Activated T-cell treated with anti-CD3 and anti-CD28 coated beads for 24 hours (primary cell): ENCODE measurements around the gene MARK4.
"Not testable (repeated sequence)": the region's sequence is repeated elsewhere in the genome, so short reads cannot be mapped to it uniquely, and the experiment has no call there.

Source experiments
- DNase-seq: peaks from one replicate; pipeline ENCODE4 v3.0.0-alpha.2; 2020; ENCODE audit warnings: low read depth

MARK4 gene

DNA sequence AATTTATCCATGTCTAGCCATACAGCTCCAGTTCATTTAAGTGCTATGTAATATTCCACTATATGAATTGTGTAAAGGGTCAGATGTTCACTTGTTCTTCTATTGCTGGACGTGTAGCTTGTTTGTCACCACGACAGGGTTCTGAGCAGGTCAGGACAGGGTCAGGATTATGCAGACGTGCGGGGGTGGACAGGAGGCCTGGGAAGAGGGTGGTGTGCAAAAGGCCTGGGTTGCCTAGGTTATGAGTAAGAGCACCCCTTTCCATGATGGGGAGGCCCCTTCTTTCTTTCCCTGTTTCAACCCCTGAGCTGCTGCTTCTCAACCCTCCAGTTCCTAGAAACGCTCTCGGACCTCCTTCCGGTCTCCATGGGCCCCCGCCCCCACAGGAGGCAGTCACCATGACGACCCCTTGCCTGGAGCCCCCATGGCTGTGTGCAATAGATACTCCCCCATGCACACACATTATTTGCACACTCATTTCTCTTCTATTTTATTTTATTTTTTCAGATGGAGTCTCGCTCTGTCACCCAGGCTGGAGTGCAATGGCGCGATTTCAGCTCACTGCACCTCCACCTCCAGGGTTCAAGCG is 7.8 kb upstream of the MARK4 start:
- DNase-seq: no peak

DNA sequence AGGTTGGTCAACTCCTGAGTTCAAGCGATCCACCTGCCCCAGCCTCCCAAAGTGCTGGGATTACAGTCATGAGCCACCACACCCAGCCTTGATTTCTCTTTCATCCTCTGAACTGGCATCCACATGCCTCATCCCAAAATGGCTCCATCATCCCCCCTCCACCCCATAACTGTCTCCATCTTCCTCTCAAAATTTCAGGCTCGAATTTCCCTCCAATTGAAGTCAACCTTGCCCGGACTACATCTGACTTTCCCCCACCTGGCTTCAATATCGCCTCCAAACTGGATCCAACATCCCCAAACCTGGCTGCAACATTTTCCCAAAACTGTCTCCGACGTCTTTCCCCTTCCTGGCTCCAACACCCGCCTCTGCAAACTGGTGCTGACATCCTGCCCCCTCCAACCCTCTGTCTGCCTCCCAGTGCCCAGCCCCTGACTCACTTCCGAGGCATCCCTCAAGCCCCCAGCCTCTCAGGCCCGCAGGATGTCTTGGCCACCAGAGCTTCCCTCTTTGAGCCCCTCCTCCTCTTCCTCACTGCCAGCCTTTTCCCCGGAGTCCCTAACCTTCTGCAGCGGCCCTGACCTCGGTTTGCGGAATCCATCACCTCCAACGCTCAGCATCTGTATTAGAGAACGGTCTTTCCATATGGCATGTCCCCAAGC is 6.8 kb upstream of the MARK4 start:
- DNase-seq: no peak

DNA sequence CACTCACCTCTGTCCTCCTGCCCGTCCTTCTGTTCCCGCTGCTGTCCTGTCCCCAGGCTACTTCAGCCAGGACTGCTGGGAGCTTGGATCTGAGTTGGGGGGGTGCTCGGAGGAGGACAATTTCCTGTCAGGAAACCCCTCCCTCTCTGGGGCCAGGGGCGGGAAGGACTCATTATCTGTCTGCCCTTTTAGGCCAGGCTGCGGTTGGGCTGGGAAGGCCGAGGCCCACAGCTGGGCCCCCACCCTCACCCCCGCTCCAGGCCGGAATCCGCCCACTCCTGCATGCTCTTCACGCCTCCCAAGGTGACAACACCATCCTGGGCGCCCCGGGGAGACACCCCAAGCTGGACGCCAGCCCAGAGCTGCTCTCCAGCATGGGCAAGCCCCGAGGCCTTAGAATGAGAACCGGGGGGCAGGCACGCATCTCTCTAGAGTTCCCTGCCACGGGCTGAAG is 5.7 kb upstream of the MARK4 start, which contains the start of gene EXOC3L2:
TSS of gene EXOC3L2 (minus strand) at position 74 of the 454 bp plus-strand sequence. CDS start 6,362 bp downstream, outside the sequence.
- no peak for DNase-seq

DNA sequence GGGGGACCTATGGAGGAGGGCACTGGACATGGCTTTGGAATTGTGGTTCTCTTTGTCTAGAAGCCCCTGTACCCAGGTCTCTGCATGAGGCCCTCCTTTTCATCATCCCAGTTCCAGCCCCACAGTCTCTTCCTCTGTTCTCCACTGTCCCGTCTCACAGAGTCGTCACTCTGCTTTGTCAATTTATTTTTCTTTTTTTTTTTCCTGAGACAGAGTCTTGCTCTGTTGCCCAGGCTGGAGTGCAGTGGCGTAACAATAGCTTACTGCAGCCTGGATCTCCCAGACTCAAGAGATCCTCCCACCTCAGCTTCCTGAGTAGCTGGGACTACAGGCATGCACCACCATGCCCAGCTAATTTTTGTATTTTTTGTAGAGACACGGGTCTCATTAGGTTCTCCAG is 5.2 kb upstream of the MARK4 start:
- DNase-seq: no peak

DNA sequence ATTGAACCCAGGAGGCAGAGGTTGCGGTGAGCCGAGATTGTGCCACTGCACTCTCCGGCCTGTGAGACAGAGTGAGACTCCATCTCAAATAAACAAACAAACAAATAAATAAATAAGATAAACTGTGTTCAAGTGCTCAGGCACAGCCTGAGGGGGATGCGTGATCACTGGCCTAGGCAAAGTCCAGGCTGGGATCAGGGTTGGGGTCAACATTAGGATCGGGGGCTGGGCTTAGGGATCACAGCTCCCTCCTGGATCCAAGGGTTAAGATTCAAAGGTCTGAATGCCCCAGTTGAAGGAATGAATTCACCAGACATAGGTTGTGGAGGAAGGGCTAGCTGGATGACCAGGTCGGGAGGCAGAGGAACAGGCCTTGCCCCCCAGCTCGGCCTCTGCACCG is 3.9 kb upstream of the MARK4 start:
- no peak for DNase-seq

DNA sequence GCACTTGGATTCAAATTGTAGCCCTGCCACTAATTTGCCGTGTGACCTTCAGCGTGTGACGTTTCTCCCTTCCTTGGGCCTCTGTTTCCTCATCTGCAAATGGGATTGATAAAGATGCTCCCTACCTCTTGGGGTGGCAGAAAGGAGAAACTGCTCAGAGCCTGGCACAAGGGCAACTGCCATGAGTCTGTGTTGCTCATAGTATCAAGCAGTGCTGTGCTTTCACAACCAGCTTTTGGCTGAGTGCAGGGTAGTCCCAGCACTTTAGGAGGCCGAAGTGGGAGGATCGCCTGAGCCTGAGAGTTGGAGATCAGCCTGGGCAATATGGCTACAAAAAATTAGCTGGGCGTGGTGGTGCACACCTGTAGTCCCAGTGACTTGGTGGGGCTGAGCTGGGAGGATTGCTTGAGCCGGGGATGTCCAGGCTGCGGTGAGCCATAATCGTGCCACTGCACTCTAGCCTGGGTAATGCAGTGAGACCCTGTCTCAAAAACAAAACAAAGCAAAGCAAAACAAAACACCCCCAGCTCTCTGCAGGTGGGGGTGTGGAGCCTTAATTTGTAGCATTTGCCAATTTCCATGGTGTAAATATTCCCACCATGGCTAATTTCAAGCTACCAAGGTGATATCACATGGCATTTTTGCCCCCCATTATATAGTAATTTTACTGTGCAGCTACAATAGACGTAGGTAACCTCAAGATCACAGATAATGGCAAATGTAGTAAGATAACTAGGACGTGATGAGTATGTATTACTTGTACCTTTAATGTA is 1.6 kb upstream of the MARK4 start:
- no peak for DNase-seq

DNA sequence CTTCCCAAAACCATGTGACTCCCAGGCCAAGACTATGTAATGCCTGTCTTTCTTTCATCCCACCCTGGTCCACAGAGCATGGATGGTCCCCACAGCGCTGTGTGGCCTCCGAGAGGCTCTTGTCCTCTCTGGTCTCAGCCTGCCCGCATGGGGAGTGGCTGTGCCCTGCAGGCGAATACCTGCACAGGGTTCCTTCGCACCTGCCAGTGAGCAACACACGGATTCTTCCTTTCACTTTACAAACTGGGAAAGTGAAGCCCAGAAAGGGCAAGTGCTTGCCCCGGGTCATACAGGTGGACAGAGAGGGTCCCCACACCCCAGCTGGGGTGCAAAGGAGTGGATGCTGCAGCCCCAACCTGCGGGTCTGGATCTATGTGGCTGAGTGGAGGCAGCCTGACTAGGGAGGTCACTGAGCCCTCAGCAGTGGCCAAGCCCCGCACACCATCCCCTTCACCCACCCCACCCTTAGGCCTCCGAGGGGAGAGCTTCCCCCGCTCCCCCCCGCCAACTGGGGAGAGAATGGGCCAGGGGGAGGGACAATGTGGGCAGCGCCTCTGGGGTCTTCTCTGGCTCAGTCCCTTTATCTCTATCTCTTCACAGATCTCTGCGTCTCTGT is 747 bp upstream of the MARK4 start:
- DNase-seq: no peak

DNA sequence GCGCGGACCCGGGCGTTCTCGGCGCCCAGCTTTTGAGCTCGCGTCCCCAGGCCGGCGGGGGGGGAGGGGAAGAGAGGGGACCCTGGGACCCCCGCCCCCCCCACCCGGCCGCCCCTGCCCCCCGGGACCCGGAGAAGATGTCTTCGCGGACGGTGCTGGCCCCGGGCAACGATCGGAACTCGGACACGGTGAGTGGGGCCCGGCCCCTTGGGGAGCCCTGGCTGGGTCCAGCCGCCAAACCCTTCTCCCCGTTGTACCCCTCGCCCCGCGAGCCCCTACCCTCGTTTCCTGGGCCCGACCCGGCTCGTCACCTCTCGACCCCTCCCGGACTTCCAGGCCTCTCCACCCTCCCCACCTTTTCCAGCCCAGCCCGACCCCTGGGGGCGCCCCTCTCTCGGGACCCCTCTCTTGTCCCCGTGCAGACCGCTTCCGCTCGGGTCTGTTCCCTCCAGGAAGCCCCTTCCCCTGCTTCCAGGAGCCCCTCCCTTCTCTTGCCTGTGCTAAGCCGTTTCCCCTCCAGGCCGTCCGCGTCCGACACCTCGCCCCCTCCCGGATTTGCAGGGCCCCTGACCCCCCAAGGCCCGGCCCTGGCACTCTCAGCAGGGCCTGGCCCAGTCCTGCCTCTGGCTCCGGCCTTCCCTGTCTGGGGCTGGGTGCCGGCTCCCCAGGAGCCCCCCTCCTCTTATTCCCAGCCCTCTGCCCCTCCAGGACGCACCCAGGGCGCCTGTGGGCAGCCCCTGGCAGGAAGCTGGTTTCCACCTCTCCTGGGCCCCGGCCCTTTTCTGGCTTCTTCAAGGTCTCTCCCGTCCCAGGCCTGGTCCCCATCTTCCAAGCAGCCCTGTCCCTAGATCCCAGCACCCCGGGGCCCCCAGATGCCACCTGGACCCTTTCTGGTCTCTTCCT is 632 bp downstream of the MARK4 start:
- no peak for DNase-seq

DNA sequence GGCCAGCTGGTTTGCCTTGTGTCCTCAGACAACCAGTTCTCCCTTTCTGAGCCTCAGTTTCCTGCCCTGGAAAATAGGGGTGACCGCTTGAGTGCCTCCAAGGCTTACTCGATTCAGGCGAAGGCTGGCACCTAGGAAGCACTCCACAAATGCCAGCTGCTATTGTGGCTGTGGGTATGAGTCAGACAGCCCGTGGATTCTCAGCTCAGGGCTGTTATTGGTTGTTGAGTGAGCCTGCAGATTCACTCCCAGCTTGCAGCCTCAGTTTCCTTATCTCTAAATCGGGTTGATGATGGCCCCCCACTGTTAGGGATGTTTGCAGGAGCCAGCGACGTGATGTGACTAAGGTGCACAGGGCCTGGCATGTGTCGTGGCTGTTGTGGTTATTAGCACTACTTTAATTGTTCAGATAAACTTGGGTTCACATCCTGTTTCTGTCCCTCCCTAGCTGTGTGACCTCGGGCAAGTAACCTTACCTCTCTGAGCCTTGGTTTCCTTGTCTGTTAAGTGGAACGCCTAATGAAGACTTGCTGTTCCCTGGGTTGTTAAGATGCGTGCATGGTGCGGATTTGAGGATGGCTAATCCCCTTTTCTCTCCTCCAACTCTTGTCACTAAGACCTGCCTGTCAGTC is 2.4 kb downstream of the MARK4 start:
- no peak for DNase-seq

DNA sequence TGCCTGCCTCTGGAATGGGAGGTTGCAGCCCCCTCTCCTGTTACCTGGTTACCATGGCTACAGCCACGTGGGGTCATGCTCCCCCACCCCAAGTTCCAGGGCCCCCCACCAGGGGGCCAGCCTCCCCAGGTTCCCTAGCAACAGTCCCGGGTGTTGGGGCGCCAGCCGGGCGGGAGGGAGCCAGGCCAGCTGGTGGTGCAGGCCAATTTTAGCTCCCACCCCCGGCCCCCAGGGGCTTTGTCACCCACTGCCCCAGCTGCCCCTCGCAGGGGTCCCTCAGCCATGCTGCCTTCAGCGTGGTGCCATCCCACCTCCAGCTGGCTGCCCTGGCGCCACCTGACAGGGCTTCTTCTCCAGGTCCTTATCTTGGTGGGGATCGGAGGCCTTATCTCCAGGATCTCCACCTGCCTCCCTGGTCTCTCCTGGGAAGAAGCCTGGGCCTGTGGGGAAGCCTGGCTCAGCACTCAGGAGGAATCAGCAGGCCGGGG is 3.0 kb downstream of the MARK4 start:
- no peak for DNase-seq

DNA sequence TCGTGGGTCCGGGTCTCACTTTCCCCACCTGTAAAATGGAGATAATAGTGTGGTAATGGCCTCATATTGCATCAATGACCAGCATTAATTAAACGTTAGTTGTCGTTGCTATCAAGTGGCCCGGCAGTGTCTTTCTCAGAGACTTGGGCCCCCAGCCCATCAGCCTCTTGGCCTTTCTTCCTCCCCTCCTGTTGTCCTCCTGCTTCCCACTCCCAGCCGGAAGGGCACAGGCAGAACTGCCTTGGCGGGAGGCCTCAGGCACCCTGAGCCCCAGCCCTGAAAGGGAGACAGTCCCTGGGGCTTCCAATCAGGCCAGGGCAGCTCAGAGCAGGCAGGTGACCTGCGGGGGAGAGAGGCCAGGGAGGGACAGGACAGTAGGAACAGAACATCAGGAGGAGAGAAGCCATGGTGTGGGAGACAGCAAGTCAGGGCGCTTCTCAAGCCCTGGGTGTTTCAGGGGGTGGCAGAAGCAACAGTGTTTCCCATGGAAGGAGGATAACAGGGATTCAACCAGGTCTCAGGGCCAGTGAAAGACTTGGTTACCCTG is 4.6 kb downstream of the MARK4 start:
- no peak for DNase-seq

DNA sequence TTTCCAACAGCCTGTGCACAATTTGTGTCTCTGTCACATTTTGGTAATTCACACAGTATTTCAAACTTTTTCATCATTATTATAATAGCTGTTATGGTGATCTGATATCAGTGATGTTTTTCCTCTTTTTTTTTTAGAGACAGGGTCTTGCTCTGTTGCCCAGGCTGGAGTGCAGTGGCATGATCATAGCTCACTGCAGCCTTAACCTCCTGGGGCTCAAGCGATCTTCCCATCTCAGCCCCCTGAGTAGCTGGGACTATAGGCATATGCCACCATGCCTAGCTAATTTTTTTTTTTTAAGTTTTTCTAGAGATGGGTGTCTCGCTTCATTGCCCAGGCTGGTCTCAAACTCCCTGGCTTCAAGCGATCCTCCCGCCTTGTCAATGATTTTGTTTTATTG is 5.8 kb downstream of the MARK4 start:
- DNase-seq: no peak

DNA sequence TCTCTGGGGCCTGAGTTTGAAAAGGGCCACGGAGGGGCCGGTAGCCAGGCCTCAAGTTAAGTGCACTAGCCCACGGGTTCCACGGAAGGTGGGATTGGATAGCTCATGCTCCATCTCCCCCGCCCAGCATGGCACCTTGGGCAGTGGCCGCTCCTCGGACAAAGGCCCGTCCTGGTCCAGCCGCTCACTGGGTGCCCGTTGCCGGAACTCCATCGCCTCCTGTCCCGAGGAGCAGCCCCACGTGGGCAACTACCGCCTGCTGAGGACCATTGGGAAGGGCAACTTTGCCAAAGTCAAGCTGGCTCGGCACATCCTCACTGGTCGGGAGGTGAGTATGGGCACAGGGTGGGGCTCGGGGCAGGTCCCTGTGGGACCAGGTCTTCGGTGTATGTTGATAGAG is 7.8 kb downstream of the MARK4 start:
- no peak for DNase-seq

DNA sequence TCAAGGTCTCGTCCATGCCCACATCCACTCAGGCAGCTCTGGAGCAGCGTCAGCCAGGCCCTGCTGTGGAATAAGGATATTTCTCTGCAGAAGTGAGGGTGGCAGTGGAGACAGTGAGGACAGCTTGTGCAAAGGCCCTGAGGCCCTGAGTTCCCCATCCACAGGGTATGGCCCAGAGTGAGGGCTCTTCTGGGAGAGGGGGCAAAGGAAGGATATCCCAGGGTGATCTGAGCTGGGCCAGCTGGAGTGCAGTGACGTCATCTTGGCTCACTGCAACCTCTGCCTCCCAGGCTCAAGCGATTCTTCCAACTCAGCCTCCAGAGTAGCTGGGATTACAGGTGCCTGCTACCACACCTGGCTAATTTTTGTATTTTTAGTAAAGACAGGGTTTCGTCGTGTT is 11.5 kb downstream of the MARK4 start:
- DNase-seq: no peak

DNA sequence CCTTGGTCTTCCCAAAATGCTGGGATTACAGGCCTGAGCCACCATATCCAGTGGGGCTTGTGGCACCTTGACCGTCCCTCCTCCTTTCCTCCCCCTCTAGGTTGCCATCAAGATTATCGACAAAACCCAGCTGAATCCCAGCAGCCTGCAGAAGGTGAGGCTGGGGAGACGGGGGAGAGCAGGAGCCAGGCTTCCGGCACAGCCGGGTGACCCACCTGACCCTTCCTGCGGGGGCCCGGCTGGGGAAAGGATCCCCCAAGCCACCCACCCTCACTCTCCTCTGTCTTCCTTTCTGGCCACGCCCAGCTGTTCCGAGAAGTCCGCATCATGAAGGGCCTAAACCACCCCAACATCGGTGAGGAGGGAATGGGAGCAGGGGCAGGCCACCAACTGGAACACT is 11.9 kb downstream of the MARK4 start:
- DNase-seq: no peak

DNA sequence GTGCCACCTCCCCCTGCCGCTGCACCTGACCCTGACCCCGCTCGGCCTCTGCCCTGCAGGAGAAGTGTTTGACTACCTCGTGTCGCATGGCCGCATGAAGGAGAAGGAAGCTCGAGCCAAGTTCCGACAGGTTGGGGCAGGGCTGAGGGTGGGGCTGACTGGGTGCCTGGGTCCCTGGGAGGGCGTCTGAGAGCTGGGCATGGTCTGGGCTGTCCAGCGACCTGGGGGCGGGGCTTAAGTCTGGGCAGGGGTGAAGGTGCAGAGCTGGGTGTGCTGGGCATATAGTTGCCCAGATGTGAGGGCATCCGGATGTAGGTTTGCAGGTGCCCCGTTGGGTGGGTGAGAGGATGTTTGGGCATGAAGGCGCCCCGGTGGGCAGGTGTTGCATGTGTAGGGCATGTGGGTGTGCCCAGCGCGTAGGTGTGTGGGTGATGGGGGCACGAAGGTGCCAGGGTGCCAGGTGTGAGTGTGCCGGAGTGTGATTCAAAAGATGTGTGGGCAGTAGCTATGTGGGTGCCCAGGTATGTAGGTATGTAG is 13.8 kb downstream of the MARK4 start:
- no peak for DNase-seq

DNA sequence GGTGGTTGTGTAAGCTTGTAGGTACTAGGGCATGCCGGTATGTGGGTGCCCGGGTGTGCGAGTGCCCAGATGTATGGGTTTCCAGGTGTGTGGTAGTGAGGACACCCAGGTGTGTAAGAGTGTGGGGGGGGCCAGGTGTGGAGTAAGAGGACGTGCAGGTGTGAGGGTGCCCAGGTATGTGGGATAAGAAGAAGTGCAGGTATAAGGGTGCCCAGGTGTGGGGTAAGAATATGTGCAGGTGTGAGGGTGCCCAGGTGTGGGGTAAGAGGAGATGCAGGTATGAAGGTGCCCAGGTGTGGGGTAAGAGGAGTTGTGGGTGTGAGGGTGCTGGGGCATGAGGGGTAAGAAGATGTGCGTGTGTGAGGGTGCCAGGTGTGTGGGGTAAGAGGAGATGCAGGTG is 14.3 kb downstream of the MARK4 start:
- no peak for DNase-seq

DNA sequence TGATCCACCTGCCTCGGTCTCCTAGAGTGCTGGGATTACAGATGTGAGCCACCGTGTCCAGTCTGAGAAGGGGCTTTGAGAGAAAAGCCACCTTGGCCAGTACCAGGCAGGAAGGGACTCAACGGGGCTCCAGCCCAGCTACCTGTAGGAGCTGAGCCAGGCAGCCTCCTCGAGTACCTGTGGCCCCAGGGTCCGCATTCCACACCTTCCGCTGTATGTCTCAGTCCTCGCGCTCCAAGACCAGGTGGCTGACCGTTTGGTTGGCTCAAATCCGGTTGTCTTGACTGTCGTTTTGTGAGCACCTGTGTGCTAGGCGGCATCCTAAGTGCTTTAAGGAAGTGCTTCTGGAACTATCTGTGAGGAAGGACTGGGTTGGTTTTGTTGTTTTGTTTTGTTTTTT is 16.2 kb downstream of the MARK4 start:
- DNase-seq: no peak

DNA sequence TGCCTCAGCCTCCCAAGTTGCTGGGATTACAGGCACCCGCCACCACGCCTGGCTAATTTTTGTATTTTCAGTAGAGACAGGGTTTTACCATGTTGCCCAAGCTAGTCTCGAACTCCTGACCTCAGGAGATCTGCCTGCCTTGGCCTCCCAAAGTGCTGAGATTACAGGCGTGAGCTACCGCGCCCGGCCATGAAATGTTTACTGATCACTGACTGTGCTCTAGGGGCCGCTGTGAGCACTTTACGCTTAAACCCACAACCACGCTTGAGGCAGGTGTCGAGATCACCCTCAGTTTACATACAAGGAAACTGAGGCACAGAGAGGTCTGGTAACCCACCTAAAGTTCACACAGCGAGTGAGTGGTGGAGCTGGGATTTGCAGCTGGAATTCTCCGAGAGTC is 18.9 kb downstream of the MARK4 start:
- not testable (repeated sequence) for DNase-seq

DNA sequence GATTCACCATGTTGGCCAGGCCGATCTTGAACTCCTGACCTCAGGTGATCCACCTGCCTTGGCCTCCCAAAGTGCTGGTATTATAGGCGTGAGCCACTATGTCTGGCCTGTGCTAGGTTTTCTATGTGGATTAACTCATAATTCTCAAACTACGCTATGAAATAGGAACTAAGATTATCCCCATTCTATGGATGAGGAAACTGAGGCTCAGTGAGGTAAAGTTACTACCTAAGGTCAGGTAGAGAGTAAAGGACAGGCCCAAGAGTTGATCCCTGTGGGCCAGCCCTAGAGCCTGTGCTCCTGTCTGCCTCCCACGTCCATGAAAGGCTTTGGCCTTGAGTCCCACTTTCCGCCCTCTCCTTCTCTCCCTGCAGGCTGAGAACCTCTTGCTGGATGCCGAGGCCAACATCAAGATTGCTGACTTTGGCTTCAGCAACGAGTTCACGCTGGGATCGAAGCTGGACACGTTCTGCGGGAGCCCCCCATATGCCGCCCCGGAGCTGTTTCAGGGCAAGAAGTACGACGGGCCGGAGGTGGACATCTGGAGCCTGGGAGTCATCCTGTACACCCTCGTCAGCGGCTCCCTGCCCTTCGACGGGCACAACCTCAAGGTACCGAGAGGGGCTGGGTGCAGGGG is 20.1 kb downstream of the MARK4 start:
- DNase-seq: no peak
